SK-N-SH (cell line): ENCODE measurements around the gene SHBG.

ENCODE experiments used
- CHD2 ChIP-seq: fragments of 150-350 bp; IDR thresholded peaks from 2 replicates; pipeline ENCODE4 v1.6.1; 2018; ENCODE audit warnings: low read length; ENCODE audit not compliant: partially characterized antibody
- CTCF ChIP-seq: fragments of 200-600 bp; sonication (generic); IDR thresholded peaks from 2 replicates; pipeline ENCODE4 v1.6.1; 2017; ENCODE audit warnings: antibody characterized with exemption, mild to moderate bottlenecking, moderate library complexity
- EP300 ChIP-seq, 2 experiments: IDR thresholded peaks; 2 replicates each; pipeline versions ENCODE4 v1.4.0 to v1.6.1; 2012; ENCODE audit warnings: borderline replicate concordance in 1 of 2, low read depth in 1 of 2, low read length in 1 of 2
- EZH2phosphoT487 ChIP-seq: fragments of 200-600 bp; sonication (generic); IDR thresholded peaks from 2 replicates; pipeline ENCODE4 v1.6.1; 2017; ENCODE audit warnings: low read depth, mixed run types, mild to moderate bottlenecking, antibody characterized with exemption, moderate library complexity, borderline replicate concordance
- JUND ChIP-seq: IDR thresholded peaks from 2 replicates; pipeline ENCODE4 v1.4.0; 2012
- NFIC ChIP-seq: IDR thresholded peaks from 2 replicates; pipeline ENCODE4 v1.4.0; 2012; ENCODE audit warnings: borderline replicate concordance
- NRF1 ChIP-seq: IDR thresholded peaks from 2 replicates; pipeline ENCODE4 v1.6.1; 2012; ENCODE audit warnings: low read depth, mild to moderate bottlenecking, low read length
- POLR2AphosphoS5 ChIP-seq: IDR thresholded peaks from 2 replicates; pipeline ENCODE4 v1.6.1; 2012; ENCODE audit warnings: low read depth, low read length
- RAD21 ChIP-seq: IDR thresholded peaks from 2 replicates; pipeline ENCODE4 v1.6.1; 2012; ENCODE audit warnings: mild to moderate bottlenecking, low read length
- RXRA ChIP-seq: IDR thresholded peaks from 2 replicates; pipeline ENCODE4 v1.4.0; 2012; ENCODE audit warnings: low read depth, mild to moderate bottlenecking, borderline replicate concordance
- SMC3 ChIP-seq: IDR thresholded peaks from 2 replicates; pipeline ENCODE4 v1.6.1; 2012; ENCODE audit warnings: low read depth, low read length, improper control_type of control experiment
- YY1 ChIP-seq: IDR thresholded peaks from 2 replicates; pipeline ENCODE4 v1.4.0; 2012; ENCODE audit warnings: low read depth, mild to moderate bottlenecking
- TF ChIP-seq, protein P1 (sequence below): IDR thresholded peaks from 2 replicates; pipeline ENCODE4 v1.4.0; 2012; ENCODE audit warnings: low read depth

- TF ChIP-seq POLR2AphosphoS5, result no peak
- TF ChIP-seq JUND, result no peak
- TF ChIP-seq CTCF, result no peak
- no peak for TF ChIP-seq EP300 (IDR thresholded peaks at IDR 0.05; ENCODE audit: borderline replicate concordance in 1 of 2, low read depth in 1 of 2, low read length in 1 of 2)
- TF ChIP-seq CHD2, result no peak
- no peak for TF ChIP-seq SMC3
- no peak for TF ChIP-seq NRF1
- no peak for TF ChIP-seq RAD21
- no peak for TF ChIP-seq YY1
- TF ChIP-seq EZH2phosphoT487, result no peak
- no peak for TF ChIP-seq RXRA
- TF ChIP-seq NFIC, result no peak
- TF ChIP-seq, protein P1, sequence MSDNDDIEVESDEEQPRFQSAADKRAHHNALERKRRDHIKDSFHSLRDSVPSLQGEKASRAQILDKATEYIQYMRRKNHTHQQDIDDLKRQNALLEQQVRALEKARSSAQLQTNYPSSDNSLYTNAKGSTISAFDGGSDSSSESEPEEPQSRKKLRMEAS, result no peak
These were observed 39.8 kb upstream of the SHBG start, which contains the start of gene SOX15 for GRCh38 chr17:7589891-7590691.
